Caco-2 (cell line): ENCODE data around the gene HOXA11. TPM values are rescaled to one million over a fixed set of nuclear protein-coding genes. Genes with fewer than 3 reads are reported as not detected.

ENCODE experiments used
- BruUV-seq: library from RNA; stranded (reverse); fragments of 400-500 nt; replicated peaks from 2 replicates; lab custom pipeline; 2021; lab: Mats Ljungman, UMichigan
- CTCF ChIA-PET: fragments of 300-600 bp; sonication (Branson Sonifier 250); formaldehyde crosslinking; loops from one replicate; lab custom pipeline; 2022; ENCODE audit warnings: antibody characterized with exemption; lab: Charles Lee
- POLR2A ChIA-PET: fragments of 300-600 bp; sonication (Branson Sonifier 250); formaldehyde crosslinking; loops from one replicate; lab custom pipeline; 2022; ENCODE audit warnings: antibody characterized with exemption; lab: Charles Lee
- DNase-seq, 2 experiments: peaks; one replicate each; pipeline versions ENCODE4 v3.0.0 to v3.0.0-alpha.2; 2020 to 2022
- H3K27me3 ChIP-seq: replicated peaks from 2 replicates; pipeline ENCODE4 v1.6.0; 2011; ENCODE audit warnings: low read length; ENCODE audit not compliant: control insufficient read depth, insufficient read depth
- H3K36me3 ChIP-seq: 2 replicates; pipeline ENCODE4 v1.5.1; 2011; ENCODE audit warnings: low read length; ENCODE audit not compliant: control insufficient read depth, insufficient read depth
- H3K4me1 ChIP-seq: fragments of 250-450 bp; sonication (Bioruptor Pico); 2 replicates; pipeline ENCODE4 v1.5.1; 2020; ENCODE audit warnings: mild to moderate bottlenecking
- H3K4me3 ChIP-seq: 2 replicates; pipeline ENCODE4 v1.5.1; 2011; ENCODE audit warnings: low read depth, mild to moderate bottlenecking, control low read depth, low read length
- H3K9me3 ChIP-seq: fragments of 250-450 bp; sonication (Bioruptor Pico); 2 replicates; pipeline ENCODE4 v1.5.1; 2020; ENCODE audit warnings: mild to moderate bottlenecking, moderate library complexity
- H3K27ac Mint-ChIP-seq: one replicate; pipeline ENCODE4 v1.8.0; 2022; ENCODE audit warnings: mixed read lengths; ENCODE audit not compliant: unreplicated experiment
- H3K27me3 Mint-ChIP-seq: one replicate; pipeline ENCODE4 v1.8.0; 2022; ENCODE audit warnings: mixed read lengths; ENCODE audit not compliant: insufficient read depth, unreplicated experiment
- H3K36me3 Mint-ChIP-seq: one replicate; pipeline ENCODE4 v1.8.0; 2022; ENCODE audit warnings: mild to moderate bottlenecking, mixed read lengths; ENCODE audit not compliant: insufficient read depth, unreplicated experiment
- H3K4me1 Mint-ChIP-seq: one replicate; pipeline ENCODE4 v1.8.0; 2022; ENCODE audit warnings: low read depth, mixed read lengths; ENCODE audit not compliant: unreplicated experiment
- H3K4me3 Mint-ChIP-seq: one replicate; pipeline ENCODE4 v1.8.0; 2022; ENCODE audit warnings: mild to moderate bottlenecking, moderate library complexity, mixed read lengths; ENCODE audit not compliant: unreplicated experiment
- H3K9me3 Mint-ChIP-seq: one replicate; pipeline ENCODE4 v1.8.0; 2022; ENCODE audit warnings: mixed read lengths; ENCODE audit not compliant: unreplicated experiment
- CTCF ChIP-seq, 2 experiments: fragments of 200-600 bp in 1 of 2; IDR thresholded peaks; 1 replicate in 1 of 2; 2 replicates in 1 of 2; pipeline versions ENCODE4 v1.5.1 to v1.8.0; 2011 to 2022; ENCODE audit warnings: antibody characterized with exemption in 1 of 2, control low read depth in 1 of 2, inconsistent platforms in 1 of 2, low read depth in 1 of 2, low read length in 1 of 2, mild to moderate bottlenecking in 1 of 2, moderate library complexity in 1 of 2; ENCODE audit not compliant: insufficient read depth in 1 of 2, severe bottlenecking in 1 of 2, unreplicated experiment in 1 of 2
- intact Hi-C: fragments of 100-400 bp; cut with micrococcal nuclease; formaldehyde crosslinking; loops from one replicate; pipeline ENCODE4 v1.10.0; 2022; ENCODE audit not compliant: unreplicated experiment
- total RNA-seq: library from RNA; stranded (reverse); gene quantifications from 2 replicates; pipeline ENCODE4 v1.2.3, GENCODE V29; 2022

Gene HOXA11
- total RNA-seq, 1 experiment from 2014 or later: 0.73 TPM

- H3K9me3 ChIP-seq: no peaks in the 10 kb centered on the region
- Mint-ChIP-seq H3K27me3 (peaks cover 8% of the 10 kb centered on the region), H3K4me1 (peaks cover 7% of the 10 kb centered on the region), H3K27ac (no peak overlapping the region), H3K36me3 (peaks cover 6% of the 10 kb centered on the region), H3K4me3 (no peak overlapping the region), H3K9me3 (no peaks in the 10 kb centered on the region)
- no TSS peak for BruUV-seq
- intact Hi-C loops: no loop called here
- no peak for TF ChIP-seq CTCF (IDR thresholded peaks at IDR 0.05; ENCODE audit: insufficient read depth in 1 of 2, low read depth in 1 of 2, low read length in 1 of 2, severe bottlenecking in 1 of 2, unreplicated experiment in 1 of 2)
- no peak overlapping the region for H3K4me3 ChIP-seq
- ChIA-PET CTCF (interaction anchor here (0.6 to 1.9 kb wide), 2 partner anchors 9 to 467 kb away, joined by 3 to 6 read pairs; no protein-coding TSS in a partner anchor), POLR2A (no interaction called here)
- peaks cover 5% of the 10 kb centered on the region for H3K27me3 ChIP-seq
- no peaks in the 10 kb centered on the region for H3K36me3 ChIP-seq
- peaks cover 14% of the 10 kb centered on the region for H3K4me1 ChIP-seq
- no peak for DNase-seq
Measured at GRCh38 chr7:27186668-27187474, 1.8 kb upstream of the HOXA11 start.

GRCh38 chr7:27185854-27186667, 1.0 kb upstream of the HOXA11 start:
- intact Hi-C loops: no loop called here
- H3K4me1 ChIP-seq: peaks cover 14% of the 10 kb centered on the region
- Mint-ChIP-seq H3K36me3 (peaks cover 6% of the 10 kb centered on the region), H3K27me3 (peaks cover 8% of the 10 kb centered on the region), H3K9me3 (no peaks in the 10 kb centered on the region), H3K4me3 (peak overlapping the region; percentile 71), H3K27ac (no peak overlapping the region), H3K4me1 (peaks cover 7% of the 10 kb centered on the region)
- peaks cover 5% of the 10 kb centered on the region for H3K27me3 ChIP-seq
- H3K9me3 ChIP-seq: no peaks in the 10 kb centered on the region
- POLR2A ChIA-PET: no interaction called here
- no TSS peak for BruUV-seq
- DNase-seq: peak in 1 of 2 experiments; percentile 22
- H3K36me3 ChIP-seq: no peaks in the 10 kb centered on the region
- CTCF ChIA-PET: interaction anchor here (0.6 to 1.9 kb wide), 2 partner anchors 10 to 467 kb away, joined by 3 to 6 read pairs; no protein-coding TSS in a partner anchor
- TF ChIP-seq CTCF (IDR thresholded peaks at IDR 0.05; ENCODE audit: insufficient read depth in 1 of 2, low read depth in 1 of 2, low read length in 1 of 2, severe bottlenecking in 1 of 2, unreplicated experiment in 1 of 2): no peak
- H3K4me3 ChIP-seq: no peak overlapping the region

GRCh38 chr7:27184337-27185012, 557 bp downstream of the HOXA11 start:
- H3K9me3 Mint-ChIP-seq: no peaks in the 10 kb centered on the region
- POLR2A ChIA-PET: no interaction called here
- peak; percentile 47 to 50 for DNase-seq
- H3K4me1 Mint-ChIP-seq: peaks cover 7% of the 10 kb centered on the region
- peaks cover 8% of the 10 kb centered on the region for H3K27me3 Mint-ChIP-seq
- intact Hi-C loops: no loop called here
- TF ChIP-seq CTCF (IDR thresholded peaks at IDR 0.05; ENCODE audit: insufficient read depth in 1 of 2, low read depth in 1 of 2, low read length in 1 of 2, severe bottlenecking in 1 of 2, unreplicated experiment in 1 of 2): no peak
- CTCF ChIA-PET: interaction anchor here (0.7 to 1.8 kb wide), 3 partner anchors 12 to 393 kb away, joined by 3 to 9 read pairs (median 5); no protein-coding TSS in a partner anchor
- H3K4me1 ChIP-seq: peaks cover 14% of the 10 kb centered on the region
- TSS peak; percentile 54 for BruUV-seq
- H3K9me3 ChIP-seq: no peaks in the 10 kb centered on the region
- peaks cover 5% of the 10 kb centered on the region for H3K27me3 ChIP-seq
- H3K4me3 ChIP-seq: peak overlapping the region; percentile 55
- no peak overlapping the region for H3K27ac Mint-ChIP-seq
- peaks cover 6% of the 10 kb centered on the region for H3K36me3 Mint-ChIP-seq
- H3K4me3 Mint-ChIP-seq: peak overlapping the region; percentile 71
- H3K36me3 ChIP-seq: no peaks in the 10 kb centered on the region
